GM12878 (cell line): ENCODE results near the gene VTA1. TPM values are rescaled to one million over a fixed set of nuclear protein-coding genes. Genes with fewer than 3 reads are reported as not detected.

Experiments used
- ATAC-seq: fragments of 200-7000 bp; cut with Tn5 transposase; 3 replicates; pipeline ENCODE4 v1.9.1; 2020; ENCODE audit warnings: mild to moderate bottlenecking, moderate library complexity
- BruUV-seq: library from RNA; stranded (reverse); fragments of 400-500 nt; replicated peaks from 2 replicates; lab custom pipeline; 2021; lab: Mats Ljungman, UMichigan
- CTCF ChIA-PET: fragments of 300-600 bp; sonication (Branson Sonifier 250); formaldehyde crosslinking; extraction: SDS; loops from one replicate; lab custom pipeline; 2021; ENCODE audit warnings: inconsistent platforms; lab: Yijun Ruan, JAX
- POLR2A ChIA-PET: fragments of 350-600 bp; formaldehyde crosslinking; extraction: SDS; loops from one replicate; lab custom pipeline; 2021; ENCODE audit warnings: inconsistent platforms; lab: Charles Lee
- RAD21 ChIA-PET: fragments of 300-600 bp; sonication (Branson Sonifier 250); formaldehyde crosslinking; loops from one replicate; lab custom pipeline; 2023; ENCODE audit warnings: antibody characterized with exemption; ENCODE audit not compliant: unreplicated experiment; lab: Charles Lee
- SMC1A ChIA-PET: fragments of 300-600 bp; sonication (Branson Sonifier 250); formaldehyde crosslinking; loops from one replicate; lab custom pipeline; 2023; ENCODE audit not compliant: unreplicated experiment, uncharacterized antibody; lab: Charles Lee
- DNase-seq: peaks from one replicate; pipeline ENCODE4 v3.0.0-alpha.2; 2011; ENCODE audit warnings: low read depth, low spot score
- FAIRE-seq: peaks from 3 replicates; lab custom pipeline; 2011; peaks lifted over from hg19 to GRCh38; lab: Jason Lieb, UNC
- H2AFZ ChIP-seq: 2 replicates; pipeline ENCODE4 v1.6.0; 2011; ENCODE audit warnings: low read depth, low read length, control low read depth; ENCODE audit not compliant: control insufficient read depth
- H3K27ac ChIP-seq: 2 replicates; pipeline ENCODE4 v1.5.1; 2011; ENCODE audit warnings: control low read depth; ENCODE audit not compliant: control insufficient read depth, insufficient read depth
- H3K27me3 ChIP-seq, 2 experiments: replicated peaks in 1 of 2; 2 replicates each; pipeline versions ENCODE4 v1.6.0 to v1.6.1; 2011; ENCODE audit warnings: low read length in 1 of 2; ENCODE audit not compliant: control insufficient read depth in 2 of 2, insufficient read depth in 2 of 2
- H3K36me3 ChIP-seq, 2 experiments: 2 replicates each; pipeline ENCODE4 v1.5.1; 2011; ENCODE audit warnings: low read length in 1 of 2; ENCODE audit not compliant: control insufficient read depth in 2 of 2, insufficient read depth in 2 of 2
- H3K4me1 ChIP-seq: 2 replicates; pipeline ENCODE4 v1.6.1; 2011; ENCODE audit warnings: mild to moderate bottlenecking, low read length, moderate library complexity, mixed read lengths; ENCODE audit not compliant: control insufficient read depth, insufficient read depth
- H3K4me2 ChIP-seq: 2 replicates; pipeline ENCODE4 v1.6.0; 2011; ENCODE audit warnings: control low read depth; ENCODE audit not compliant: control insufficient read depth, insufficient read depth
- H3K4me3 ChIP-seq: fragments of 200-600 bp; sonication (generic); 2 replicates; pipeline ENCODE4 v1.5.1; 2016
- H3K79me2 ChIP-seq: 2 replicates; pipeline ENCODE4 v1.6.0; 2011; ENCODE audit warnings: low read length; ENCODE audit not compliant: control insufficient read depth, insufficient read depth
- H3K9ac ChIP-seq: 2 replicates; pipeline ENCODE4 v1.8.0; 2011; ENCODE audit warnings: low read length, control low read depth, mixed read lengths; ENCODE audit not compliant: control insufficient read depth, insufficient read depth
- H3K9me3 ChIP-seq: replicated peaks from 3 replicates; pipeline ENCODE4 v1.5.1; 2011; ENCODE audit warnings: mild to moderate bottlenecking, low read length; ENCODE audit not compliant: control insufficient read depth, insufficient read depth
- H4K20me1 ChIP-seq: 2 replicates; pipeline ENCODE4 v1.6.0; 2011; ENCODE audit not compliant: control insufficient read depth, insufficient read depth
- ATF3 ChIP-seq: IDR thresholded peaks from 2 replicates; pipeline ENCODE4 v1.6.1; 2011; ENCODE audit warnings: low read depth, mild to moderate bottlenecking, low read length, moderate library complexity, borderline replicate concordance; ENCODE audit errors: extremely low read depth
- HDAC2 ChIP-seq: fragments of 200-600 bp; sonication (generic); IDR thresholded peaks from 2 replicates; pipeline ENCODE4 v1.6.1; 2017
- NFYA ChIP-seq: IDR thresholded peaks from 2 replicates; pipeline ENCODE4 v1.6.1; 2011; ENCODE audit warnings: low read depth, mild to moderate bottlenecking, low read length, improper control_type of control experiment, borderline replicate concordance
- NR2F1 ChIP-seq: fragments of 450-650 bp; conservative IDR thresholded peaks from 2 replicates; pipeline ENCODE4 v1.6.1; 2017; ENCODE audit warnings: mild to moderate bottlenecking
- PKNOX1 ChIP-seq: fragments of 450-650 bp; IDR thresholded peaks from 2 replicates; pipeline ENCODE4 v1.6.1; 2016; ENCODE audit warnings: mild to moderate bottlenecking
- PML ChIP-seq: IDR thresholded peaks from 2 replicates; pipeline ENCODE4 v1.6.1; 2012; ENCODE audit warnings: low read length, inconsistent platforms
- PRDM15 ChIP-seq: fragments of 450-650 bp; formaldehyde crosslinking; IDR thresholded peaks from 2 replicates; pipeline ENCODE4 v1.4.0; 2020; ENCODE audit warnings: mild to moderate bottlenecking, moderate library complexity
- SMAD1 ChIP-seq: fragments of 450-650 bp; IDR thresholded peaks from 2 replicates; pipeline ENCODE4 v1.6.1; 2018; ENCODE audit warnings: mild to moderate bottlenecking, low read depth; ENCODE audit not compliant: partially characterized antibody
- TBL1XR1 ChIP-seq: IDR thresholded peaks from 2 replicates; pipeline ENCODE4 v1.6.1; 2012; ENCODE audit warnings: low read depth, low read length, improper control_type of control experiment
- ZNF384 ChIP-seq: IDR thresholded peaks from 2 replicates; pipeline ENCODE4 v1.6.1; 2012; ENCODE audit warnings: low read depth, mild to moderate bottlenecking, low read length, improper control_type of control experiment, borderline replicate concordance
- WGBS: methylation state at CpG from one replicate; pipeline ENCODE4 v1.1.6; 2016; ENCODE audit warnings: low lambda C conversion rate; ENCODE audit not compliant: insufficient replicate concordance, insufficient coverage; ENCODE audit errors: missing lambda C conversion rate; 5-methylcytosine and 5-hydroxymethylcytosine counted together
- in situ Hi-C: fragments of 300-500 bp; cut with MboI; formaldehyde crosslinking; loops from 9 replicates; pipeline ENCODE4 v1.14.3; 2018; ENCODE audit warnings: mixed read lengths
- intact Hi-C: fragments of 100-400 bp; cut with micrococcal nuclease; formaldehyde crosslinking; loops from one replicate; pipeline ENCODE4 v1.14.2; 2022; ENCODE audit not compliant: unreplicated experiment
- polyA plus RNA-seq, 11 experiments: library from polyadenylated mRNA; depleted of rRNA in 4 of 11; unstranded in 6 of 11; stranded (reverse) in 5 of 11; fragments of >200 nt; fragmentation: Nextera tagmentation in 4 of 11; fragmentation: Illumina TruSeq in 1 of 11; extraction: Ambion mirVana in 4 of 11; extraction: Trizol in 1 of 11; gene quantifications; 1 replicate in 1 of 11; 2 replicates in 10 of 11; pipeline versions ENCODE4 v1.2.1 to v1.2.3, GENCODE V29; 2011 to 2016; ENCODE audit warnings: inconsistent platforms in 2 of 11, missing spikeins in 2 of 11, low read depth in 1 of 11
- total RNA-seq, 4 experiments: library from RNA; depleted of rRNA in 3 of 4; stranded (reverse); fragments of >200 nt in 3 of 4; fragmentation: Illumina TruSeq in 1 of 4; extraction: Trizol in 1 of 4; gene quantifications; 2 replicates each; pipeline versions ENCODE4 v1.2.1 to v1.2.3, GENCODE V29; 2013 to 2021

Gene VTA1
- total and polyA plus RNA-seq, 10 of the 15 experiments (the other 5 are each of a cell fraction or from before 2014, with no cell fraction given): 48.3 to 126 (median 90.7) TPM

GRCh38 chr6:142223938-142224337 is 76.9 kb downstream of the VTA1 start:
- SMC1A ChIA-PET: no interaction called here
- no TSS peak for BruUV-seq
- Histone ChIP-seq H3K9ac (no peak overlapping the region), H3K4me3 (no peak overlapping the region), H3K4me2 (no peak overlapping the region), H3K79me2 (no peaks in the 10 kb centered on the region), H3K4me1 (no peaks in the 10 kb centered on the region), H3K27me3 (no peaks in the 10 kb centered on the region), H3K36me3 (no peaks in the 10 kb centered on the region), H3K9me3 (no peaks in the 10 kb centered on the region), H3K27ac (no peak overlapping the region), H2AFZ (no peak overlapping the region), H4K20me1 (no peaks in the 10 kb centered on the region)
- in situ Hi-C loops (no loop called here), intact Hi-C loops (no loop called here)
- no peak for DNase-seq
- no peak for TF ChIP-seq ZNF384
- TF ChIP-seq PKNOX1: no peak
- no peak for TF ChIP-seq SMAD1
- TF ChIP-seq TBL1XR1: no peak
- no peak for TF ChIP-seq NR2F1
- TF ChIP-seq PML: no peak
- TF ChIP-seq PRDM15 (CRISPR knock-in tag): no peak
- no peak for TF ChIP-seq NFYA
- no peak for TF ChIP-seq ATF3
- no peak for TF ChIP-seq HDAC2
- CTCF ChIA-PET: no interaction called here
- WGBS: 87% methylated on average over 8 of the region's 8 CpGs
- RAD21 ChIA-PET: no interaction called here
- no peak for FAIRE-seq
- POLR2A ChIA-PET: no interaction called here
- no peak for ATAC-seq
